Endothelial cell of umbilical vein (primary cell): ENCODE results near the gene KRTAP1-3. TPM values are rescaled to one million over a fixed set of nuclear protein-coding genes. Genes with fewer than 3 reads are reported as not detected.

Source experiments
- BruUV-seq: library from RNA; stranded (reverse); fragments of 400-500 nt; replicated peaks from 2 replicates; lab custom pipeline; 2021; lab: Mats Ljungman, UMichigan
- CTCF ChIA-PET: fragments of 300-600, 350-600 bp; sonication (Branson Sonifier 250); formaldehyde crosslinking; loops from one replicate; lab custom pipeline; 2021; ENCODE audit warnings: antibody characterized with exemption, inconsistent platforms; lab: Charles Lee
- POLR2A ChIA-PET: fragments of 300-600, 350-600 bp; sonication (Branson Sonifier 250); formaldehyde crosslinking; loops from one replicate; lab custom pipeline; 2021; ENCODE audit warnings: antibody characterized with exemption, inconsistent platforms; lab: Charles Lee
- DNase-seq: peaks from one replicate; pipeline ENCODE4 v3.0.0-alpha.2; 2011; ENCODE audit warnings: low read depth, low spot score
- FAIRE-seq: peaks from 2 replicates; lab custom pipeline; 2011; peaks lifted over from hg19 to GRCh38; lab: Jason Lieb, UNC
- H2AFZ ChIP-seq: 2 replicates; pipeline ENCODE4 v1.6.0; 2012; ENCODE audit warnings: low read depth, low read length, control low read depth, inconsistent platforms
- H3K27ac ChIP-seq: 2 replicates; pipeline ENCODE4 v1.5.1; 2011; ENCODE audit warnings: low read depth, mild to moderate bottlenecking, control low read depth, low read length, moderate library complexity; ENCODE audit not compliant: insufficient read depth
- H3K27me3 ChIP-seq, 2 experiments: 2 replicates each; pipeline versions ENCODE4 v1.6.0 to v1.6.1; 2011; ENCODE audit warnings: low read length in 2 of 2, mixed read lengths in 1 of 2; ENCODE audit not compliant: control insufficient read depth in 2 of 2, insufficient read depth in 2 of 2
- H3K36me3 ChIP-seq, 2 experiments: 2 replicates in 1 of 2; 3 replicates in 1 of 2; pipeline ENCODE4 v1.5.1; 2011; ENCODE audit warnings: low read length in 2 of 2, mild to moderate bottlenecking in 1 of 2, moderate library complexity in 1 of 2; ENCODE audit not compliant: control insufficient read depth in 2 of 2, insufficient read depth in 2 of 2; ENCODE audit errors: extremely low read depth in 1 of 2
- H3K4me1 ChIP-seq: 3 replicates; pipeline ENCODE4 v1.5.1; 2011; ENCODE audit warnings: mild to moderate bottlenecking, low read length; ENCODE audit not compliant: control insufficient read depth, insufficient read depth; ENCODE audit errors: extremely low read depth
- H3K4me2 ChIP-seq: 2 replicates; pipeline ENCODE4 v1.6.1; 2011; ENCODE audit warnings: low read length, control low read depth, mixed read lengths; ENCODE audit not compliant: insufficient read depth
- H3K4me3 ChIP-seq, 3 experiments: fragments of 200-600 bp in 1 of 3; sonication (generic), shearing (Covaris generic) in 1 of 3; replicated peaks in 1 of 3; 2 replicates each; pipeline ENCODE4 v1.5.1; 2011 to 2016; ENCODE audit warnings: control low read depth in 3 of 3, low read length in 3 of 3, mild to moderate bottlenecking in 2 of 3, inconsistent platforms in 1 of 3, low read depth in 1 of 3, moderate library complexity in 1 of 3; ENCODE audit not compliant: insufficient read depth in 1 of 3
- H3K79me2 ChIP-seq: 2 replicates; pipeline ENCODE4 v1.6.0; 2012; ENCODE audit warnings: low read length, inconsistent platforms; ENCODE audit not compliant: control insufficient read depth, insufficient read depth
- H3K9ac ChIP-seq: replicated peaks from 2 replicates; pipeline ENCODE3; 2011; ENCODE audit warnings: low read length, control low read depth; ENCODE audit not compliant: insufficient read depth; ENCODE audit errors: extremely low read depth
- H3K9me1 ChIP-seq: replicated peaks from 3 replicates; pipeline ENCODE4 v1.6.0; 2011; ENCODE audit warnings: mild to moderate bottlenecking, low read length; ENCODE audit not compliant: control insufficient read depth, insufficient read depth; ENCODE audit errors: extremely low read depth
- H3K9me3 ChIP-seq: replicated peaks from 2 replicates; pipeline ENCODE4 v1.5.1; 2012; ENCODE audit warnings: low read length, inconsistent platforms; ENCODE audit not compliant: control insufficient read depth, insufficient read depth
- H4K20me1 ChIP-seq: replicated peaks from 2 replicates; pipeline ENCODE3; 2011; ENCODE audit warnings: mild to moderate bottlenecking, low read length; ENCODE audit not compliant: control insufficient read depth, insufficient read depth; ENCODE audit errors: extremely low read depth
- EZH2 ChIP-seq: IDR thresholded peaks from 2 replicates; pipeline ENCODE4 v1.6.1; 2012; ENCODE audit warnings: borderline replicate concordance, low read depth, mild to moderate bottlenecking, moderate library complexity, low read length, inconsistent platforms; ENCODE audit not compliant: severe bottlenecking
- FOS ChIP-seq: IDR thresholded peaks from 2 replicates; pipeline ENCODE4 v1.6.1; 2011; ENCODE audit warnings: mild to moderate bottlenecking, low read length, moderate library complexity, borderline replicate concordance; ENCODE audit not compliant: insufficient read depth
- GATA2 ChIP-seq: IDR thresholded peaks from 2 replicates; pipeline ENCODE4 v1.7.0; 2011; ENCODE audit warnings: low read depth, mild to moderate bottlenecking, moderate library complexity, mixed read lengths, low read length; ENCODE audit not compliant: insufficient read length, insufficient read depth
- JUN ChIP-seq: IDR thresholded peaks from 2 replicates; pipeline ENCODE4 v1.6.1; 2011; ENCODE audit warnings: borderline replicate concordance, low read depth; ENCODE audit not compliant: insufficient read length, insufficient read depth
- MYC ChIP-seq: IDR thresholded peaks from one replicate; pipeline ENCODE4 v1.6.1; 2011; ENCODE audit warnings: mild to moderate bottlenecking, low read depth, low read length
- POLR2A ChIP-seq: IDR thresholded peaks from 2 replicates; pipeline ENCODE4 v1.6.1; 2012; ENCODE audit warnings: low read depth, mild to moderate bottlenecking, control low read depth, low read length
- POLR2AphosphoS5 ChIP-seq: IDR thresholded peaks from 2 replicates; pipeline ENCODE4 v1.6.1; 2012; ENCODE audit warnings: low read depth, mild to moderate bottlenecking, control low read depth, low read length, moderate library complexity; ENCODE audit not compliant: insufficient read depth
- dilution Hi-C: fragments of 300-500 bp; cut with MboI; formaldehyde crosslinking; loops from one replicate; pipeline ENCODE4 v1.15.0; 2019; ENCODE audit warnings: low sequenced_read_pairs; ENCODE audit not compliant: extremely low pct_ligation_motif_present
- intact Hi-C: fragments of 100-400 bp; cut with micrococcal nuclease; formaldehyde crosslinking; loops from one replicate; pipeline ENCODE4 v1.10.0; 2022
- polyA plus RNA-seq, 4 experiments: library from polyadenylated mRNA; depleted of rRNA in 3 of 4; stranded (reverse) in 3 of 4; unstranded in 1 of 4; fragments of >200 nt; gene quantifications; 2 replicates each; pipeline versions ENCODE4 v1.2.1 to v1.2.3, GENCODE V29; 2011 to 2012; ENCODE audit warnings: missing spikeins in 1 of 4
- total RNA-seq: library from RNA; stranded (reverse); gene quantifications from 2 replicates; pipeline ENCODE4 v1.2.3, GENCODE V29; 2021
- TF ChIP-seq, protein P1 (sequence below): IDR thresholded peaks from 2 replicates; pipeline ENCODE4 v1.6.1; 2011; ENCODE audit not compliant: insufficient read depth, insufficient read length
- TF ChIP-seq, protein P2 (sequence below), 2 donors: IDR thresholded peaks; 1 replicate in 1 of 2; 2 replicates in 1 of 2; pipeline ENCODE4 v1.5.1; 2011; ENCODE audit warnings: low read length in 2 of 2, mild to moderate bottlenecking in 2 of 2, moderate library complexity in 2 of 2, control low read depth in 1 of 2, inconsistent platforms in 1 of 2, low read depth in 1 of 2; ENCODE audit not compliant: insufficient read depth in 1 of 2; ENCODE audit errors: extremely low read depth in 1 of 2

Gene KRTAP1-3
- total and polyA plus RNA-seq, 2 donors (not counting 3 experiments of a cell fraction or from before 2014, with no cell fraction given) = not detected

DNA sequence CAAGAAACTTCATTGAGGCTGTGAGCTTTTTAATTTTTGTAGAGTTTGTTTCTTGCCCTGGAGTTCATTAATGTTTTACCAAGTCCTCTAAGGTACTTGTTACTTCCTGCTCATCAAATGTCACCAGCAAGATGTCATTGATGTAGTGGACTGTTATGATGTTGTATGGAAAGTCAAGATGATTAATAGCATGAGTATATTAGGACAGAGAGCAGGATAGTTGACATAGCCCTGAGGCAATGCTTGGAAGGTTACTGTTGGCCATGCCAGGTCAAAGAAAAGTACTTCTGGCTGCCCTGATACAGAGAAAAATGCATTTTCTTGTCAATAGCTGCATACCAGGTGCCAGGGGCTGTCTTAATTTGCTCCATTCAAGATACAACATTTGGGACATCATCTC, 14.3 kb downstream of the KRTAP1-3 start:
- CTCF ChIA-PET = no interaction called here
- Histone ChIP-seq H4K20me1 (no peaks in the 10 kb centered on the region), H3K4me2 (no peak overlapping the region), H3K27me3 (peaks cover 0 to 2% of the 10 kb centered on the region in 2 experiments), H3K9me3 (no peaks in the 10 kb centered on the region), H3K79me2 (no peaks in the 10 kb centered on the region), H2AFZ (no peak overlapping the region), H3K36me3 (no peaks in the 10 kb centered on the region), H3K27ac (no peak overlapping the region), H3K4me3 (no peak overlapping the region), H3K4me1 (no peaks in the 10 kb centered on the region), H3K9me1 (no peaks in the 10 kb centered on the region), H3K9ac (no peak overlapping the region)
- TF ChIP-seq GATA2 = no peak
- no peak for TF ChIP-seq FOS
- no peak for TF ChIP-seq POLR2AphosphoS5
- no peak for TF ChIP-seq POLR2A
- no peak for TF ChIP-seq JUN
- no peak for TF ChIP-seq MYC
- TF ChIP-seq, protein P1, sequence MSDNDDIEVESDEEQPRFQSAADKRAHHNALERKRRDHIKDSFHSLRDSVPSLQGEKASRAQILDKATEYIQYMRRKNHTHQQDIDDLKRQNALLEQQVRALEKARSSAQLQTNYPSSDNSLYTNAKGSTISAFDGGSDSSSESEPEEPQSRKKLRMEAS = no peak
- TF ChIP-seq, protein P2, sequence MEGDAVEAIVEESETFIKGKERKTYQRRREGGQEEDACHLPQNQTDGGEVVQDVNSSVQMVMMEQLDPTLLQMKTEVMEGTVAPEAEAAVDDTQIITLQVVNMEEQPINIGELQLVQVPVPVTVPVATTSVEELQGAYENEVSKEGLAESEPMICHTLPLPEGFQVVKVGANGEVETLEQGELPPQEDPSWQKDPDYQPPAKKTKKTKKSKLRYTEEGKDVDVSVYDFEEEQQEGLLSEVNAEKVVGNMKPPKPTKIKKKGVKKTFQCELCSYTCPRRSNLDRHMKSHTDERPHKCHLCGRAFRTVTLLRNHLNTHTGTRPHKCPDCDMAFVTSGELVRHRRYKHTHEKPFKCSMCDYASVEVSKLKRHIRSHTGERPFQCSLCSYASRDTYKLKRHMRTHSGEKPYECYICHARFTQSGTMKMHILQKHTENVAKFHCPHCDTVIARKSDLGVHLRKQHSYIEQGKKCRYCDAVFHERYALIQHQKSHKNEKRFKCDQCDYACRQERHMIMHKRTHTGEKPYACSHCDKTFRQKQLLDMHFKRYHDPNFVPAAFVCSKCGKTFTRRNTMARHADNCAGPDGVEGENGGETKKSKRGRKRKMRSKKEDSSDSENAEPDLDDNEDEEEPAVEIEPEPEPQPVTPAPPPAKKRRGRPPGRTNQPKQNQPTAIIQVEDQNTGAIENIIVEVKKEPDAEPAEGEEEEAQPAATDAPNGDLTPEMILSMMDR (IDR thresholded peaks at IDR 0.05; ENCODE audit: extremely low read depth in 1 of 2, insufficient read depth in 1 of 2, low read depth in 1 of 2, low read length in 2 of 2) = no peak
- TF ChIP-seq EZH2 = no peak
- dilution Hi-C loops (no loop called here), intact Hi-C loops (loop anchor here (10.0 kb wide), 1 partner anchor 746 kb away; no protein-coding TSS in a partner anchor)
- BruUV-seq = no TSS peak
- no peak for DNase-seq
- FAIRE-seq = no peak
- POLR2A ChIA-PET = no interaction called here
